ENCODE measurements around the gene MAP6D1. TPM values are rescaled to one million over a fixed set of nuclear protein-coding genes. Genes with fewer than 3 reads are reported as not detected.

MAP6D1 gene
- total and polyA plus RNA-seq, 10 donors, result 0.77 to 3.1 (median 1.7) TPM; not detected in 1

- H3K4me1 ChIP-seq, result peaks cover 0 to 51% (median 11%) of the 10 kb centered on the region in 6 donors
- TF ChIP-seq POLR2AphosphoS5 (IDR thresholded peaks at IDR 0.05) (no peak), POLR2A (IDR thresholded peaks at IDR 0.05) (no peak), CTCF (IDR thresholded peaks at IDR 0.05 in 8 of 11, conservative IDR thresholded peaks at IDR 0.05 in 3 of 11) (no peak)
- no peak for DNase-seq
- H3K9me3 ChIP-seq, result no peaks in the 10 kb centered on the region
- no peak overlapping the region for H3K4me3 ChIP-seq
- H3K27ac ChIP-seq, result peak overlapping the region in 5 of 8 donors; percentile 11 to 63 (median 48)
- 32 to 61% (median 44%) methylated on average over 1 of the region's 1 CpG for WGBS, 5 donors
- H3K27me3 ChIP-seq (replicated peaks in 1 of 7), result no peaks in the 10 kb centered on the region
- intact Hi-C loops (cut with DNase I; ENCODE audit: low total_unique reads), result no loop called here
- peaks cover 3 to 44% (median 39%) of the 10 kb centered on the region in 6 donors for H3K36me3 ChIP-seq
These were observed 43.4 kb upstream of the MAP6D1 start for GRCh38 chr3:183868796-183869195.

GRCh38 chr3:183862610-183863009, 37.2 kb upstream of the MAP6D1 start:
- intact Hi-C loops (cut with DNase I; ENCODE audit: low total_unique reads), result no loop called here

GRCh38 chr3:183857863-183858262, 32.5 kb upstream of the MAP6D1 start:
- Histone ChIP-seq H3K9me3 (no peaks in the 10 kb centered on the region), H3K4me1 (no peaks in the 10 kb centered on the region), H3K36me3 (peaks cover 0 to 100% (median 55%) of the 10 kb centered on the region in 6 donors), H3K4me3 (no peak overlapping the region), H3K27me3 (replicated peaks in 1 of 7) (no peaks in the 10 kb centered on the region), H3K27ac (no peak overlapping the region)
- TF ChIP-seq POLR2A (IDR thresholded peaks at IDR 0.05), result no peak
- no peak for TF ChIP-seq POLR2AphosphoS5 (IDR thresholded peaks at IDR 0.05)
- TF ChIP-seq CTCF (IDR thresholded peaks at IDR 0.05 in 8 of 11, conservative IDR thresholded peaks at IDR 0.05 in 3 of 11), result no peak
- intact Hi-C loops (cut with DNase I; ENCODE audit: low total_unique reads), result no loop called here
- no peak for DNase-seq
- 95 to 97% (median 96%) methylated on average over 3 of the region's 3 CpGs for WGBS, 5 donors

More at GRCh38 chr3:183862610-183863009, 37.2 kb upstream of the MAP6D1 start:
- TF ChIP-seq CTCF (IDR thresholded peaks at IDR 0.05 in 8 of 11, conservative IDR thresholded peaks at IDR 0.05 in 3 of 11), result no peak
- no peak for TF ChIP-seq POLR2AphosphoS5 (IDR thresholded peaks at IDR 0.05)
- TF ChIP-seq POLR2A (IDR thresholded peaks at IDR 0.05), result no peak
- peaks cover 3 to 100% (median 77%) of the 10 kb centered on the region in 6 donors for H3K36me3 ChIP-seq
- no peak overlapping the region for H3K4me3 ChIP-seq
- no peaks in the 10 kb centered on the region for H3K4me1 ChIP-seq
- no peak for DNase-seq
- no peak overlapping the region for H3K27ac ChIP-seq
- no peaks in the 10 kb centered on the region for H3K9me3 ChIP-seq
- 80 to 89% (median 86%) methylated on average over 4 of the region's 4 CpGs for WGBS, 5 donors
- H3K27me3 ChIP-seq (replicated peaks in 1 of 7), result no peaks in the 10 kb centered on the region

GRCh38 chr3:183854318-183855035, 29.1 kb upstream of the MAP6D1 start:
- DNase-seq, result no peak
- no peaks in the 10 kb centered on the region for H3K9me3 ChIP-seq
- peaks cover 0 to 97% (median 36%) of the 10 kb centered on the region in 6 donors for H3K36me3 ChIP-seq

More at GRCh38 chr3:183854318-183855035, 29.1 kb upstream of the MAP6D1 start:
- Histone ChIP-seq H3K4me3 (no peak overlapping the region), H3K27ac (no peak overlapping the region), H3K4me1 (no peaks in the 10 kb centered on the region), H3K27me3 (replicated peaks in 1 of 7) (no peaks in the 10 kb centered on the region)
- intact Hi-C loops (cut with DNase I; ENCODE audit: low total_unique reads), result no loop called here
- TF ChIP-seq POLR2AphosphoS5 (IDR thresholded peaks at IDR 0.05) (no peak), POLR2A (IDR thresholded peaks at IDR 0.05) (no peak), CTCF (IDR thresholded peaks at IDR 0.05 in 8 of 11, conservative IDR thresholded peaks at IDR 0.05 in 3 of 11) (no peak)
- WGBS, 5 donors, result 67 to 87% (median 76%) methylated on average over 4 of the region's 4 CpGs
